CD4-positive, alpha-beta T cell treated with Interleukin-15 for 1 hour (primary cell): ENCODE measurements around the gene RNASE2.
"Not testable (repeated sequence)": the region's sequence is repeated elsewhere in the genome, so short reads cannot be mapped to it uniquely, and the experiment has no call there.

Experiments
- DNase-seq: peaks from one replicate; pipeline ENCODE4 v3.0.0-alpha.2; 2020

The RNASE2 gene

GRCh38 chr14:20985650-20986049 lies 30.4 kb downstream of the RNASE2 start:
- DNase-seq, result not testable (repeated sequence)

- DNase-seq, result no peak
Measured at GRCh38 chr14:20986811-20987210, 31.5 kb downstream of the RNASE2 start.

GRCh38 chr14:20988717-20989470 lies 33.6 kb downstream of the RNASE2 start:
- no peak for DNase-seq

- no peak for DNase-seq
Measured at GRCh38 chr14:20989471-20989786, 34.1 kb downstream of the RNASE2 start.

GRCh38 chr14:20989787-20990600 lies 34.7 kb downstream of the RNASE2 start, which contains the start of gene METTL17:
METTL17 (plus strand) TSS chr14:20989980; CDS start chr14:20990003, 23 bp downstream.
- peak; percentile 88 for DNase-seq

- DNase-seq, result no peak
Measured at GRCh38 chr14:20996521-20996920, 41.2 kb downstream of the RNASE2 start.

- DNase-seq, result no peak
Measured at GRCh38 chr14:20997115-20997514, 41.8 kb downstream of the RNASE2 start.

- DNase-seq, result no peak
Measured at GRCh38 chr14:20997564-20997963, 42.3 kb downstream of the RNASE2 start.

- no peak for DNase-seq
Measured at GRCh38 chr14:20998139-20998538, 42.9 kb downstream of the RNASE2 start.

GRCh38 chr14:20998674-20999366 lies 43.5 kb downstream of the RNASE2 start, which contains the start of gene SLC39A2:
SLC39A2 (plus strand) TSS chr14:20999293; CDS start chr14:20999447, 154 bp downstream.
- DNase-seq, result no peak

- DNase-seq, result no peak
Measured at GRCh38 chr14:20999591-20999990, 44.3 kb downstream of the RNASE2 start.

GRCh38 chr14:21001218-21001617 lies 45.9 kb downstream of the RNASE2 start:
- no peak for DNase-seq

- DNase-seq, result no peak
Measured at GRCh38 chr14:21003788-21004346, 48.6 kb downstream of the RNASE2 start.
